ACC112 (cell line): Measurements from ENCODE around the gene REN.

ENCODE experiments used
- H2AFZ ChIP-seq: fragments of 200-600 bp; sonication (generic); one replicate; pipeline ENCODE4 v1.6.0; 2017; ENCODE audit warnings: antibody characterized with exemption, low read length; ENCODE audit not compliant: unreplicated experiment
- H3K27ac ChIP-seq: fragments of 200-600 bp; sonication (generic); 2 replicates; pipeline ENCODE4 v1.5.1; 2014; ENCODE audit warnings: low read depth, mild to moderate bottlenecking, antibody characterized with exemption, low read length, moderate library complexity
- H3K27me3 ChIP-seq: fragments of 200-600 bp; sonication (generic); 2 replicates; pipeline ENCODE4 v1.6.1; 2014; ENCODE audit warnings: mild to moderate bottlenecking, antibody characterized with exemption, low read length, moderate library complexity, mixed read lengths; ENCODE audit not compliant: insufficient read depth
- H3K36me3 ChIP-seq: fragments of 200-600 bp; sonication (generic); 2 replicates; pipeline ENCODE4 v1.6.1; 2016; ENCODE audit warnings: mild to moderate bottlenecking, antibody characterized with exemption, low read length, moderate library complexity, mixed read lengths; ENCODE audit not compliant: insufficient read depth
- H3K4me1 ChIP-seq: fragments of 200-600 bp; sonication (generic); one replicate; pipeline ENCODE4 v1.6.1; 2016; ENCODE audit warnings: low read length, mixed read lengths; ENCODE audit not compliant: insufficient read depth, unreplicated experiment, control insufficient read depth
- H3K4me3 ChIP-seq: fragments of 200-600 bp; sonication (generic); 2 replicates; pipeline ENCODE4 v1.5.1; 2014; ENCODE audit warnings: mild to moderate bottlenecking, low read depth, low read length
- H3K79me2 ChIP-seq: fragments of 200-600 bp; sonication (generic); one replicate; pipeline ENCODE4 v1.6.0; 2016; ENCODE audit warnings: low read length; ENCODE audit not compliant: control insufficient read depth, unreplicated experiment, insufficient read depth

Gene REN

DNA sequence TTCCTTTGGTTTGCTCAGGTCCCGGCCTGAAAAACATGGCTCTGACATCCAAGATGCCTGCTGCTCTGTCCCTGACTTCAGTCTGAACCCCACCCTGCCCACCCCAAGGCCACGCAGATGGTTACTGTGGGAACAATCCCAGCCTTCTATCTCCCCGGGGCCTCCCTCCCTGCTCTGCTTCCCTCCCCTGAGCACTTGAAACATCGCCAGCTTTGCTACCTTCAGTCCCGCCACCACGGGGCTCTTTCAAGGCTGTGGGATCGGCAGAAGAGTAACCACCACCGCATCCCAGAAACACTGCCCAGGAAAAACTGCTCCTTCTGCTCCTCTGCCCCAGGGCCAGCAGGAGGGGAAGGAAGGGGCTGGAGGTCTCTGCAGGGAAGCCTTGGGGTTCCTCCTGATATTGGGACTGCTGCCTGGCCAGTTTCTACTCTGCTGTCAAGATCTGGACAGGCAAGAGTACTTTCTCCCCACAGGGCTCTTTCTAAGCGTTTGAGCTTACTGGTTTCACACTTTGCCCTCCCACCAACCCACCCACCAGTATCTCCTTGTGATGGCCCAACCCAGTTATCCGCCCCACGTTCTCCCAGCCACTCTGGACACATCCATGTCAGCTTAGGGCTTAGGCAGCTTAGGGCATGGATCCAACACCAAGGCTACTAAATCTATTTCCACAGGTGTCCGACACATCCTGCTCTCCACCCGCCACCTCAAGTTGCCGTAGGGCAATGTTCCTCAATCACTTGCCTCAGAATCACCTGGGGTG, 22.7 kb downstream of the REN start:
- no peaks in the 10 kb centered on the region for H3K27me3 ChIP-seq
- H3K36me3 ChIP-seq: no peaks in the 10 kb centered on the region
- H3K27ac ChIP-seq: no peak overlapping the region
- no peaks in the 10 kb centered on the region for H3K4me1 ChIP-seq
- H2AFZ ChIP-seq: no peak overlapping the region
- no peak overlapping the region for H3K4me3 ChIP-seq
- H3K79me2 ChIP-seq: no peaks in the 10 kb centered on the region

DNA sequence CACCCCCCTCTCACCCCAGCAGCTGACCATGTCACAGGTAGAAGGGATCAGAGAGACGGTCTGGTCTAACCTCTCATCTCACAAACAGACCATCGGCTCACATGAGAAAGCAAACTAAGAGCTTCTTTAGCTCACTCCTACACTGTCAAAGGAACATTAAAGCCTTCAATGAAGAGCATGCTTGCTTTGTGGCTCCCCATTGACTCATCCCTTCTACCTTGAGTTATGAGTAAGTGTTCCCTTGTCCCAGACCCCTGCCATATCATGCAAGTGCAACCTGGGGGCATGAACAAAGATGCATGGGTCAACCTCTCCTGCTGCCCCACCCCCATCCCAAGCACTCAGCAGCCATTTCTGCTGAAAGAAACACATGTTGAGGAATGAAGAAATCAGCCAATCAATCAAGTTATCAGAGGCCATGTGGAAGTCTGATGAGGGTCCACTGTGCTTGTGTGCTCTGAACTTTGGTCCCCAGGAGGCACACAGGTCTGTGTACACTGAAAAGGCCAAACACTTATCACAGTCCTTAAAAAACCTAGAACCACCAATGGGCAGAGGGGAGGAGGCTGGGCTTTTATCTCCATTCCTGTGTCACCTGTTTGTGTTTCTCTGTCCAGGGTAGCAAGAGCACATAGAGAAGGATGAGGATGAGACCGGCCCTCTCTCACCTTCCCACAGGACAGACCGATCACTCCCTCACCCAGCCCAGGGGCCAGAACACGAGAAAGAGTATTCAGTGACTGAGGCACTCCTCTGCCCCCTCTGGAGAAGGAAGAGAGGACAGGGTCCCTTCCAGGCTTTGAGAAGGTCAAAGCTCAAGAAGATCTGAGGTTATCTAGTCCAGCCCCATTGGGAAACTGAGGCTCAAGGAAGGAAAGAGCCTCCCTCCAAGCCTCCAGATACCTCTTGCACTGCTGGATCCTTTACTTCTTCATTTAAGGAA, 23.8 kb downstream of the REN start:
- Histone ChIP-seq H2AFZ (no peak overlapping the region), H3K27me3 (no peaks in the 10 kb centered on the region), H3K36me3 (no peaks in the 10 kb centered on the region), H3K79me2 (no peaks in the 10 kb centered on the region), H3K27ac (no peak overlapping the region), H3K4me3 (no peak overlapping the region), H3K4me1 (no peaks in the 10 kb centered on the region)

DNA sequence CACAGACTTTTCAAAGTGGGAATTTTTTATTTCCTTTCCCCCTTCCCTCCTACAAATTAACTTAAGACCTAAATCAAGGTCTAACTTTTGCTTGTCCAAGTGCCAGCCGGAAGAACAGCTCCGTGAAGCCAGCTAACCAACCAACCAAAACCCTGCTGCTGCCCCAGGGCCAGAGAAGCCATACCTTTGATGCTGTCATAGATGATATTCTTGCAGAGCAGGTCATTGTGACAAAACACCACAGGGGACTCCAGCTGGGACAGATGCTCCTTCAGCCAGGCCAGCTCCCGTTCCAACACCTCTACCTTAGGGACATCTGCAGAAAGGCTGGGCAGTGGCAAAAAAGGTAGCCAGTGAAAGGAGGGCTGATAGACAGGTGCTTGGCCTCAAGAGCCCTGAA, 25.0 kb downstream of the REN start:
- Histone ChIP-seq H3K4me3 (no peak overlapping the region), H3K4me1 (no peaks in the 10 kb centered on the region), H3K27ac (no peak overlapping the region), H3K79me2 (no peaks in the 10 kb centered on the region), H3K27me3 (no peaks in the 10 kb centered on the region), H3K36me3 (no peaks in the 10 kb centered on the region), H2AFZ (no peak overlapping the region)

DNA sequence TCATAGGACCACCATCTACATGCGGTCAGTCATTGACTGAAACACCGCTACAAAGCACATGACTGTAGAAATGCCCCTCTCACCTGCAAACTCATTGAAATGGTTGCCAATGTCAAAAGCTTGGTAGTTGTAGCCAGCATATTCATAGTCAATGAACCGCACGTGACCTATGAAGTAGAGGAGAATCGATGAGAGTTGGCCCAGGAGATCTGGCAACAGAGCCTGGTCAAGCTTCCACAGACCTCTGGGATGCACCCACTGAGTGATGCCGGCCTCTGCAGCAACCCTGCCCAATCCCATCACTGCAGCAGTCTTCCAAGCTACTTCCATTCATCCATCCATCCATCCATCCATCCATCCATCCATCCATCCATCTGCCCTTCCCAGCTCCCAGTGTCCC, 26.2 kb downstream of the REN start:
- Histone ChIP-seq H2AFZ (no peak overlapping the region), H3K4me1 (no peaks in the 10 kb centered on the region), H3K27me3 (no peaks in the 10 kb centered on the region), H3K79me2 (no peaks in the 10 kb centered on the region), H3K27ac (no peak overlapping the region), H3K4me3 (no peak overlapping the region), H3K36me3 (no peaks in the 10 kb centered on the region)

DNA sequence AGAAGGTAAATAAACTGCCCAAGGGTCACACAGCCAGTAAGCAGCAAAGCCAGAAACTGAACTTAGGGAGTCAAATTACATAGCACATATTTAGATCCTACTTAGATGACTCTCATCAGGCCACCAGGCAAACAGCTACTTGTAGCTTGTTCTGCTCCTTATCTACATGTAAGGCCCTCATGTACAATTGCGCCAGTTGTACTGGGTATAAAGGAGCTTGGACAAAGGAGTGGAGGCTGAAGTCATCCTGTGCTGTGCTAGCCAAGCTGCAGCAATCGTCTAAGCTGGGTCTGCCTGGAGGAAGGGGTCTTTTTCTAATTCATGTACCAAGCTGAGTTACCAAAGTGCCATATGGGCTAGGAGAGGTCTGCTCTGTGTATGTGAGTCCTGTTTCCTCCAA, 27.0 kb downstream of the REN start:
- Histone ChIP-seq H3K27ac (no peak overlapping the region), H3K36me3 (no peaks in the 10 kb centered on the region), H3K4me3 (no peak overlapping the region), H3K79me2 (no peaks in the 10 kb centered on the region), H2AFZ (no peak overlapping the region), H3K27me3 (no peaks in the 10 kb centered on the region), H3K4me1 (peaks cover 5% of the 10 kb centered on the region)

DNA sequence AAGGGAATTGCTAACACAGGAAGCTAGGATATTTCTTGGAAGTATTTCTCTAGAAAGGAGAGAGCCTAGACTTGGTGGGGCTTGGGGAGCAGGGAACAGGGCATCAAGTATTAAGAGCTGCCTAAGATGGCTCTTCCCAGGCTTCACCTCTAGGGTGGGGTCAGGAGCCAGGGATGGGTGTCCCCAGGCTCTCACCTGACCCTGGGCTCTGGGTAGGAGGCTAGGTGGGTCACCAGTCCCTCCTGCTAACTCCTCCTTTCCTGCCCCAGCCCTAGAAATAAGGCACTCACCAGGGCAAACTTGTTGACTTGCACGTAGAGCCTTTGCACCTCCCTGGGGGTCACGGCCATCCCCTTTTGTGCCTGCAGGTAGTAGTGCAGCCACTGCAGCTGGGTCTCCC, 29.3 kb downstream of the REN start:
- H3K27me3 ChIP-seq: no peaks in the 10 kb centered on the region
- H3K36me3 ChIP-seq: no peaks in the 10 kb centered on the region
- no peak overlapping the region for H2AFZ ChIP-seq

DNA sequence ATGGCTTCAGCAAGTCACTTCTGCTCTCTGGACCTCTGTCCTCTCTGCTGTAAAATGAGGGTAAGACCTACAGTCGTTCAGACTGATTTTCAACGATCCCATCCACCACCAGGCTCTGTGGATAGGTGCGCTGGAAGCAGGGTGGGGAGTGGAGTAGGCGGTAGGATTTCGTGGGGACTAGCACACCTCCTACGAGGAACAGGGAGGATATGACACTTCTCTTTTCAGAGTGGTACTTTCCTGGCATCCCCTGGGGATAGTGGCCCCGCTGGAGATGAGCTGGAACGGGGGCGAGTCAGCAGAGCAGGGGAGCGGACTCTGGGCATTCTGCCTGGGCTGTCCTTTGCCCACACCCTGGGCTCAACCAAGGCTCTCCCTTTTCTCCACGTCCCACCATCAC, 32.0 kb downstream of the REN start:
- Histone ChIP-seq H3K27me3 (no peaks in the 10 kb centered on the region), H2AFZ (no peak overlapping the region), H3K27ac (no peak overlapping the region), H3K79me2 (no peaks in the 10 kb centered on the region), H3K4me3 (no peak overlapping the region), H3K36me3 (no peaks in the 10 kb centered on the region), H3K4me1 (peaks cover 34% of the 10 kb centered on the region)

More for the DNA sequence above, 29.3 kb downstream of the REN start:
- H3K79me2 ChIP-seq: no peaks in the 10 kb centered on the region
- peaks cover 10% of the 10 kb centered on the region for H3K4me1 ChIP-seq
- no peak overlapping the region for H3K4me3 ChIP-seq
- no peak overlapping the region for H3K27ac ChIP-seq

DNA sequence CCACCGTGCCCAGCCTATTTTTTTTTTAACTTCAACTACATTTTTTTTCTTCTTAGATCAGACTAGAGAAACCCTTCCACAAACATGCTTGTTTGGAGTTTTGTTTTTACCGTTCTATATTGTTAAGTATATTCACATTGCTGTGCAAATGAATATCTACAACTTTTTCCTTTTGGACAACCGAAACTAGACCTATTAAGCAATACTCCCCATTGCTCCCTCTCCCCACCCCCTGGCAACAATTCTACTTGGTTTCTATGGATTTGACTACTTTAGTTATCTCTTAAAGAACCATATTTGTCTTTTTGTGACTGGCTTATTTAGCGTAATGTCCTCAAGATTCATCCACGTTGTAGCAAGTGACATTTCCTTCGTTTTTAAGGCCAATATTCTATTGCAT, 33.4 kb downstream of the REN start:
- Histone ChIP-seq H3K79me2 (no peaks in the 10 kb centered on the region), H3K36me3 (no peaks in the 10 kb centered on the region), H3K4me1 (peaks cover 34% of the 10 kb centered on the region), H3K27me3 (no peaks in the 10 kb centered on the region), H3K4me3 (no peak overlapping the region), H3K27ac (no peak overlapping the region), H2AFZ (no peak overlapping the region)

DNA sequence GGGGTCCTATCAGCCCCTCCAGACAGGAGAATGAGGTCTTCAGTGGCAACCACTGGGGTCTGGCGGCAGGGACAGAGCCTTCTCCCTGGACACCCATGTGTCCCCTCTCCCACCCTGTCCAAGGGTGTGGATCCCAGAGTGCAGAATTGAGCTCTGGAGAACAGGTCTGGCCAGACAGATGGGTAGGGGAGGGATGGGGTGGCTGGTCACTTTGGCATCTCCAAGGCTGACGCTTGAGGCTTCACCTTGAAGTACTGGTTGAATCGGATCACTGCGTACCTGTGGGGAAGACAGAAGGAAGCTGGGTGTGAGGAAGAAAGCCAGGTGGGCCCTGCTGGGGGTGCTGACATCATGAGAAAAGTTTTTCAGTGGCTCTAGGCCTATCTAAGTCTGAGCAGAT, 34.2 kb downstream of the REN start:
- no peak overlapping the region for H3K27ac ChIP-seq

DNA sequence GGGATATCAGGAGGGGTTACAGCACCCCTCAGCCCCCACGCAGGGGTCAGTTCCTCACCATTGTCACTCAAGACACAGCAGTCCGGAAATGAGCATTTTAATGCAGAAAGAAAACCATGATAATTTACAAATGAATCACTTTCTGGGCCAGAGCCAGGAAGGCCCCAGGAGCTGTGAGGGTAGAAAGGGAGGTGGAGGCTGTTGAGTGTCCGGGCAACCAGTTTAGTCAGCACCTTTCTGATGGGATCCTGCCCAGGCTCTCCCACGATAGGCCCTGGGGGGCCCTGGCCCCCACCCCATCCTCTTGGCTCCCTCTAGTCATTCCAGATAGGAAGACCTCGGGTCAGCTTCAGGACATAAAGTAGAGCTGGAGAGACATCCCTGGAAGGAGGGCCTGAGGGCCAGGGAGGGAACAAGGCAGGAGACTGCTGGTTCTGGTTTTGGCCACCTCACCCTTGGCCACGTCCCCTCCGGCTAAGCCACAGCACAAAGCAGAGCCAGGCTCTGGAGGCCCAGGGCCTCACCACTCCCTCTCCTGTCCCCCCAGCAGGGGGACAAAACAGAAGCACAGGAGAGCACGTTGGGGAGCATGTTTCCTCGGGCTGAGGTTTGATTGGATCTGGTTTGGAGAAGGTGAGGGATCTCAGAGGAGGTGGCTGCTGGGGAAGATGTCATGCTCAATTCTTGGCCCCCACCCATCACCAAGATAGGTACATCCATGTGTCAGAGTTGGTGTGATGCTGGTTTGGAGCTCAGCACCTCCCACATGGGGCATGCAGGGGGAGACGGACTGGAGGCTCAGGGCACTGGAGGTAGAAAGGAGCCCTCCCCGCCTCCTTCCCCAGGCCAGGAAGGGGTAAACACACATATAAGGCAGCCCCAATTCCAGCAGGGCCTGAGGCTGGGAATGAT, 34.9 kb downstream of the REN start:
- H3K79me2 ChIP-seq: no peaks in the 10 kb centered on the region
- H3K27ac ChIP-seq: peak overlapping the region; percentile 77
- no peak overlapping the region for H2AFZ ChIP-seq
- no peaks in the 10 kb centered on the region for H3K27me3 ChIP-seq
- no peaks in the 10 kb centered on the region for H3K36me3 ChIP-seq
- H3K4me3 ChIP-seq: no peak overlapping the region
- H3K4me1 ChIP-seq: peaks cover 41% of the 10 kb centered on the region

More for the DNA sequence above, 34.2 kb downstream of the REN start:
- no peak overlapping the region for H2AFZ ChIP-seq
- no peak overlapping the region for H3K4me3 ChIP-seq
- no peaks in the 10 kb centered on the region for H3K27me3 ChIP-seq
- peaks cover 39% of the 10 kb centered on the region for H3K4me1 ChIP-seq
- H3K36me3 ChIP-seq: no peaks in the 10 kb centered on the region
- no peaks in the 10 kb centered on the region for H3K79me2 ChIP-seq
